CD4-positive, alpha-beta T cell treated with Interleukin-21 for 1 hour (primary cell): ENCODE measurements around the gene MORC2.

Source experiments
- DNase-seq: peaks from one replicate; pipeline ENCODE4 v3.0.0-alpha.2; 2020

Gene MORC2

GRCh38 chr22:30885001-30885366 lies 83.6 kb downstream of the MORC2 start:
- DNase-seq = no peak

GRCh38 chr22:30884211-30885000 lies 84.2 kb downstream of the MORC2 start:
- no peak for DNase-seq

- DNase-seq = no peak
Observed at GRCh38 chr22:30883586-30884145, 84.9 kb downstream of the MORC2 start.

GRCh38 chr22:30882974-30883533 lies 85.5 kb downstream of the MORC2 start:
- DNase-seq = no peak

- no peak for DNase-seq
Observed at GRCh38 chr22:30882184-30882717, 86.3 kb downstream of the MORC2 start.

- DNase-seq = no peak
Observed at GRCh38 chr22:30881361-30882183, 87.0 kb downstream of the MORC2 start.

- no peak for DNase-seq
Observed at GRCh38 chr22:30880847-30881246, 87.7 kb downstream of the MORC2 start.

GRCh38 chr22:30880181-30880601 lies 88.4 kb downstream of the MORC2 start:
- no peak for DNase-seq

- no peak for DNase-seq
Observed at GRCh38 chr22:30879415-30879797, 89.2 kb downstream of the MORC2 start.

- DNase-seq = no peak
Observed at GRCh38 chr22:30878516-30879414, 89.8 kb downstream of the MORC2 start.

GRCh38 chr22:30877662-30878515 lies 90.7 kb downstream of the MORC2 start:
- DNase-seq = no peak

GRCh38 chr22:30876915-30877553 lies 91.5 kb downstream of the MORC2 start:
- no peak for DNase-seq

GRCh38 chr22:30876221-30876751 lies 92.3 kb downstream of the MORC2 start:
- no peak for DNase-seq

GRCh38 chr22:30875481-30876215 lies 92.9 kb downstream of the MORC2 start:
- DNase-seq = no peak
